ENCODE results near the gene SEZ6L2. TPM values are rescaled to one million over a fixed set of nuclear protein-coding genes. Genes with fewer than 3 reads are reported as not detected.

SEZ6L2 gene
- total RNA-seq, 2 experiments from 2014 or later, result 0.11 to 0.13 TPM

DNA sequence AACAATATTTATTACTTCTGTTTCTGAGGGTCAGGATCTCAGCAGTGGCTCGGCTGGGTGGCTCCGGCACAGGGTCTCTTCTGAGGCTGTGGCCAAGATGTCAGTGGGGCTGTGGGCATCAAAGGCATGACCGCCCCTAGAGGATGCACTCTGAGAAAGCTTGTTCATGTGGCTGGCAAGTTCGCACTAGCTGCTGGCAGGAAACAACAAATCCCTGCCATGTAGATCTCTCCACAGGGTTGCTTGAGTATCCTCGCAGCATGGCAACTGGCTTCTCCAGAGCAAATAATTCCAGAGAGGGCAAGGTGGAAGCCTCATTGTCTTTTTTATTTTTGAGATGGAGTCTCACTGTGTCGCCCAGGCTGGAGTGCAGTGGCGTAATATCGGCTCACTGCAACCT, 14.2 kb upstream of the SEZ6L2 start:
- POLR2A ChIA-PET, result no interaction called here
- CTCF ChIA-PET, result no interaction called here

GRCh38 chr16:29912087-29912486, 12.7 kb upstream of the SEZ6L2 start:
- POLR2A ChIA-PET, result interaction anchor here (0.6 to 1.1 kb wide), 3 partner anchors 12 to 160 kb away, joined by 4 to 10 read pairs (median 4); partner anchors contain the start of gene ASPHD1
- CTCF ChIA-PET, result no interaction called here

DNA sequence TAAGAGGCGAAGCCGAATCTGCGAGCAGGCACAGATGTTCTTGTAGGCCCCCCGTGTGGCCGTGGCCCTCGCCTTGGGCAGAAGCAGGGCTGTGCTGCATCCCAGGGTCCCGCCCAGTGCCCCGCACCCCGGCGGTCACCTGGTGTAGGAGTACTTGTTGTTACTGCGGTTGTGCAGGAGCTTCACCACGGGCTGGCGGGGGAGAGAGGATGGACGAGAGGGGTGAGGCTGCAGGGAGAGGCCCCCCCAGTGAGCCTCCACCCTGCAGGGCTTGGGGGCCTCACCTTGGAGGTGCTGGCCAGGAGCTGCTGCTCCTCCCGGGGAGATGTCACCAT, 12.3 kb upstream of the SEZ6L2 start:
- POLR2A ChIA-PET, result interaction anchor here (1.1 kb wide), 1 partner anchor 11 kb away, joined by 4 read pairs; the partner anchor contains the start of gene ASPHD1
- CTCF ChIA-PET, result no interaction called here

GRCh38 chr16:29910819-29911675, 11.7 kb upstream of the SEZ6L2 start:
- POLR2A ChIA-PET, result interaction anchor here (1.1 kb wide), 1 partner anchor 11 kb away, joined by 4 read pairs; the partner anchor contains the start of gene ASPHD1

DNA sequence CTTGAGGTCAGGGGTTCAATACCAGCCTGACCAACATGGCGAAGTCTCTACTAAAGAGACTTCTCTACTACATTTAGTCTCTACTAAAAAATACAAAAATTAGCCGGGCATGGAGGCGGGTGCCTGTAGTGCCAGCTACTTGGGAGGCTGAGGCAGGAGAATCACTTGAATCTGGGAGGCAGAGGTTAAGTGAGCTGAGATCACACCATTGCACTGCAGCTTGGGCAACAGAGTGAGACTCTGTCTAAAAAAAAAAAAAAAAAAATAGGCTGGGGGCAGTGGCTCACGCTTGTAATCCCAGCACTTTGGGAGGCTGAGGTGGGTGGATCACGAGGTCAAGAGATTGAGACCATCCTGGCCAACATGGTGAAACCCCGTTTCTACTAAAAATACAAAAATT, 10.5 kb upstream of the SEZ6L2 start:
- ChIA-PET POLR2A (interaction anchor here (0.7 kb wide), 1 partner anchor 580 kb away, joined by 5 read pairs; no protein-coding TSS in a partner anchor), CTCF (interaction anchor here (0.6 to 1.3 kb wide), 4 partner anchors 38 to 61 kb away, joined by 3 to 4 read pairs (median 3); no protein-coding TSS in a partner anchor)

More at GRCh38 chr16:29910819-29911675, 11.7 kb upstream of the SEZ6L2 start:
- CTCF ChIA-PET, result no interaction called here

GRCh38 chr16:29909391-29909790, 10.0 kb upstream of the SEZ6L2 start:
- ChIA-PET CTCF (interaction anchor here (0.6 to 1.3 kb wide), 3 partner anchors 52 to 218 kb away, joined by 3 to 4 read pairs (median 4); no protein-coding TSS in a partner anchor), POLR2A (interaction anchor here (1.4 kb wide), 1 partner anchor 16 kb away, joined by 3 read pairs; the partner anchor contains the start of gene KCTD13)

DNA sequence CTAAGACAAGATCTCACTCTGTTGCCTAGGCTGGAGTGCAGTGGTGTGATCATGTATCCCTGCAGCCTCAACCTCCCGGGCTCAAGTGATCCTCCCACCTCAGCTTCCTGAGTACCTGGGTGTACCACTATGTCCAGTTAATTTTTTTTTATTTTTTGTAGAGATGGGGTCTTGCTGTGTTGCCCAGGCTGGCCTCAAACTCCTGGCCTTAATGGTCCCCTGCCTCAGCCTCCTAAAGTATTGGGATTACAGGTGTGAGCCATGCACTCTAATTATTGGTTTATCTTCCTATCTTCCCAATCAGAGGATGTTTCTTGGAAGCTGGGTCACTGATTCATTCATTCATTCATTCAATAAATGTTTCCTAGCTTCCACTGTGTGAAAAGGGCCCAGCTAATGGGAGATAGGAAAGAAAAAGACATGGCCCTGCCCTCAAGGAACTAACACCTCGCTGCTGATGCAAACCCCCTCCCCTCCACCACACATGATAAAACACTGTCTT, 9.4 kb upstream of the SEZ6L2 start:
- CTCF ChIA-PET, result interaction anchor here (1.4 kb wide), 1 partner anchor 60 kb away, joined by 4 read pairs; no protein-coding TSS in a partner anchor
- POLR2A ChIA-PET, result interaction anchor here (1.4 kb wide), 1 partner anchor 17 kb away, joined by 3 read pairs; the partner anchor contains the start of gene KCTD13

DNA sequence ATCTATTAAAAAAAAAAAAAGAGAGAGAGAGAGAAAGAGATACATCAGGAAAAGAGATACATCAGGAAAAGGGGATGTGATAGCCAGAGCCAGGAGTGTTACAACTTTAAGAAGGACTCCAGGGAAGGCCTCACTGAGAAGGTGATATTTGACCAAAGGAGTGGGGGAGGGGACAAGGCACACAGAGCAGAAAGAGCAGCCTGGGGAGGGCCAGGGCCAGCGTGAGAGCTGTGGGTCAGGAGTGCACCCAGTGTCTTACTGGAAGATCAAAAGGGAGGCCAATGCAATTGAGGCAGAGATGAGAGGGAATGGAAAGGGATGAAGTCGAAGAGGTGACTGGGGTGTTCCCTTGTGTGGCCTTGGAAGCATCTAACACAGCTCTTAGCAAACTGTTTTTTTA, 8.6 kb upstream of the SEZ6L2 start:
- POLR2A ChIA-PET, result no interaction called here
- CTCF ChIA-PET, result interaction anchor here (1.4 kb wide), 1 partner anchor 60 kb away, joined by 4 read pairs; no protein-coding TSS in a partner anchor

DNA sequence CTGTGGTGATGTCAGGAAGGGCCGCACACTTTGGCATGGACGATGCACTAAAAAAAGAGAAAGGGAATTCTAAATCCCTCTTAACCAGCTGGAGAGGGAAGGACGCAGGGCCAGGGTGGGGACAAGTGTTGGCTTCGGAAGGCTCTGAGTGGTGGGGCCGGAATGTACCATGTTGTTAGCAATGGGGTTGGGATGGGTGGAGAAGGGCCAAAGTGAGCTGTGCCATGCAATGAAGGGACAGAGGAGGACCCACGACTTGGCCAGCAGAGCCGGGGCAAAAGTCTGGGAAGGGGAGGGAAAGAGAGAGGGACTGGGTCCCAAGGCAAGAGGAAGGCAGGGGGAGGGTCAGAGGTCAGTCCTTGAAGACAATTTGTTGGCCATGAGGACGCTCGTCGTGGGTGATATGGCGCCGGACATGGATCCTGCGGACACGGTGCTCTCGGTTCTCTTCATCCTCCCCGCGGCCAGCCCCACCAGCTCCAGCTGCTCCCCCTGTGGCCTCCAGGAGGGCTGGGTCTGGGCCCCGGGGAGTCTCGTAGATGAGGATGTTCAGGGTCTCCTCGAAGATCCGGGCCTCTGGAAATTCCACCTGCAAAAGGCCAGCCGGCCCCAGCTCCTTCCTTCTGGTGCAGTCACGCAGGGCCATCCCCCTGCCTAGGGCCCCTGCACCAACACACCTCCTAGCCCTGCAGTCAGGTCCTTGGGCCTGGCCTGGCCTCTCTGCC, 7.3 kb upstream of the SEZ6L2 start:
- POLR2A ChIA-PET, result no interaction called here
- CTCF ChIA-PET, result no interaction called here

- ChIA-PET CTCF (no interaction called here), POLR2A (no interaction called here)
These were observed 6.3 kb upstream of the SEZ6L2 start for GRCh38 chr16:29905668-29906067.

- CTCF ChIA-PET, result no interaction called here
- POLR2A ChIA-PET, result no interaction called here
These were observed 5.6 kb upstream of the SEZ6L2 start for GRCh38 chr16:29904947-29905346.

GRCh38 chr16:29903590-29903989, 4.2 kb upstream of the SEZ6L2 start:
- ChIA-PET CTCF (interaction anchor here (1.1 kb wide), 1 partner anchor 102 kb away, joined by 4 read pairs; no protein-coding TSS in a partner anchor), POLR2A (no interaction called here)

DNA sequence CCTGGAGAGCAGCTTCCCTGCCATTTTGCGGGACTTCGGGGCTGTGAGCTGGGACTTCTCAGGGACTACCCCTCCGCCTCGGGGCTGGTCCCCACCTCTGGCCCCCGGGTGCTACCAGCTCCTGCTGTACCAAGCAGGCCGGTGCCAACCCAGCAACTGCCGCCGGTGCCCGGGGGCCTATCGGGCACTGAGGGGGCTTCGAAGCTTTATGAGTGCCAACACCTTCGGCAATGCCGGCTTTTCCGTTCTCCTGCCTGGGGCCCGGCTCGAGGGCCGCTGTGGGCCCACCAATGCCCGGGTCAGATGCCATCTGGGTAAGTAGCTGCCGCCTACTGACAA, 2.2 kb upstream of the SEZ6L2 start:
- POLR2A ChIA-PET, result no interaction called here

DNA sequence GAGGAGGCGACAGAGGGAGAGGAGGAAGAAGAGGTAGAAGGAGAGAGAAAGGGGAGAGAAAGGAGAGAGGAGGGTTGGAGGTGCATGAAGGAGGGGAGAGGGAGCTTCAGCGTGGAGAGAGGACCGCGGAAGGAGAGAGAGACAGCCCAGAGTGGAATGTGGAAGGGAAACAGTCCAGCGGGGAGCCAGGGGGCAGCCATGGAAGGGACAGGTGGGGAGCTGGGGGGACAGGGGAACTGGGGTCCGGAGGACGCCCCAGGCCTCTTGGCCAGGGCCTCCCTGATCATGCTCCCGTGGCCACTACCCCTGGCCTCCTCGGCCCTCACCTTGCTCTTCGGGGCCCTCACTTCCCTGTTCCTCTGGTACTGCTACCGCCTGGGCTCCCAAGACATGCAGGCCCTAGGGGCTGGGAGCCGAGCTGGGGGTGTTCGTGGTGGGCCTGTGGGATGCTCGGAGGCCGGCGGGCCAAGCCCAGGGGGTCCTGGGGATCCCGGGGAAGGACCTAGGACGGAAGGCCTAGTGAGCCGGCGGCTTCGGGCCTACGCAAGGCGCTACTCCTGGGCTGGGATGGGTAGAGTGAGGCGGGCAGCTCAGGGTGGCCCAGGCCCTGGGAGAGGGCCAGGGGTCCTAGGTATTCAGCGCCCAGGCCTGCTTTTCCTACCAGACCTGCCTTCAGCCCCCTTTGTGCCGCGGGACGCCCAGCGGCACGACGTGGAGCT, 1.7 kb upstream of the SEZ6L2 start:
- POLR2A ChIA-PET, result interaction anchor here (0.8 to 2.4 kb wide), 4 partner anchors 11 to 164 kb away, joined by 4 to 12 read pairs (median 4); partner anchors contain the start of genes ALDOA and TAOK2
- CTCF ChIA-PET, result interaction anchor here (0.5 to 1.2 kb wide), 3 partner anchors 23 to 52 kb away, joined by 3 to 4 read pairs (median 3); no protein-coding TSS in a partner anchor

More for the DNA sequence above, 2.2 kb upstream of the SEZ6L2 start:
- CTCF ChIA-PET, result interaction anchor here (1.1 to 1.2 kb wide), 2 partner anchors 36 to 53 kb away, joined by 3 read pairs; no protein-coding TSS in a partner anchor

- CTCF ChIA-PET, result interaction anchor here (0.5 to 1.2 kb wide), 4 partner anchors 24 to 132 kb away, joined by 3 to 5 read pairs (median 4); partner anchors contain the start of gene TMEM219
- POLR2A ChIA-PET, result interaction anchor here (0.5 to 2.4 kb wide), 7 partner anchors 11 to 165 kb away, joined by 3 to 12 read pairs (median 4); partner anchors contain the start of genes ALDOA, KCTD13 and TAOK2
These were observed 945 bp upstream of the SEZ6L2 start, which contains the start of gene ASPHD1 for GRCh38 chr16:29900102-29900887. Gene ASPHD1, plus strand, starts transcription at chr16:29900488. Its CDS starts 484 bp downstream, at chr16:29900972.

GRCh38 chr16:29898804-29899515, 390 bp downstream of the SEZ6L2 start:
- CTCF ChIA-PET, result interaction anchor here (1.2 kb wide), 1 partner anchor 51 kb away, joined by 5 read pairs; no protein-coding TSS in a partner anchor
- POLR2A ChIA-PET, result interaction anchor here (0.6 to 2.4 kb wide), 3 partner anchors 24 to 74 kb away, joined by 4 to 12 read pairs (median 4); partner anchors contain the start of genes KCTD13 and TAOK2

DNA sequence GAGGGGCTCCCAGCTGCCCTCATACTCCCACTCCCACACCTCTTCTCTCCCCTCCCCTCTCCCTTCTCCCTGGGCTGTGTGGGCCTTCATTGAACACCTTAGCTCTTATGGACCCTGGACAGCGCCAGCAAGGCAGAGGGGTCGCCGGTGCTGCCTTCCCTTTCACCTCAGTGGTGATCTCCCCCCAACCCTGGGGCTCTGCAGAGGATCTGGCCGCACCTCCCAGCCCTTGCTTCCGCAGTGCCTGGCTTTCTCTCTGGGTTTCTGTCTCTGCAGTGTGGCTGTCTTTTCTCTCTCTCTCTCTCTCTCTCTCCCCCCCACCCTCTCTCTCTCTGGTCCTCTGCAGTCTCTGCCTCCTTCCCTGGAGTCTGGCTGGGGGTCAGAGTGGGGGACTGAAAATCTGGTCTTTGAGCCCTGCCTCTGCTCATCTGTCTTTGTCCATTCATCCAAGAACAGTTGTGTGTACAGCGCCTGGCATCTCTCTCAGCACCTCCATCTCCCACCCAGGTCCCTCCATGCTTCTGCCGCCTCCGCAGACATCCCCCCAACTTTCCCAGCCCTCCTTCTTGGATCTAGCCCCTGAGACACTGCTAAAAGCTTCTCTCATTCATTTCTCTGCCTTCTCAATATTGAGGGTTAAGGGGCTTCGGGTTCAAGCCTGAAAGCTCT, 1.1 kb downstream of the SEZ6L2 start:
- POLR2A ChIA-PET, result interaction anchor here (0.6 kb wide), 1 partner anchor 23 kb away, joined by 4 read pairs; no protein-coding TSS in a partner anchor
- CTCF ChIA-PET, result no interaction called here

All from activated CD8-positive, alpha-beta memory T cell treated with anti-CD3 and anti-CD28 coated beads for 36 hours (primary cell).